T-helper 2 cell treated with Interferon-gamma antibody and Interleukin-4, amounts not matched to agents 5 μg/mL and 100 μg/mL, for 36 hours (primary cell): ENCODE data around the gene HOXB3.

Experiments
- DNase-seq: peaks from one replicate; pipeline ENCODE4 v3.0.0; 2021; ENCODE audit warnings: low spot score
- H3K27ac Mint-ChIP-seq: one replicate; pipeline ENCODE4 v1.8.0; 2021; ENCODE audit warnings: mild to moderate bottlenecking, mixed read lengths
- H3K27me3 Mint-ChIP-seq: one replicate; pipeline ENCODE4 v1.8.0; 2021; ENCODE audit warnings: low read depth, mixed read lengths
- H3K36me3 Mint-ChIP-seq: one replicate; pipeline ENCODE4 v1.8.0; 2021; ENCODE audit warnings: low read depth, mixed read lengths
- H3K4me1 Mint-ChIP-seq: one replicate; pipeline ENCODE4 v1.8.0; 2021; ENCODE audit warnings: low read depth, mixed read lengths
- H3K4me3 Mint-ChIP-seq: one replicate; pipeline ENCODE4 v1.8.0; 2022; ENCODE audit warnings: mild to moderate bottlenecking, moderate library complexity, mixed read lengths
- H3K9me3 Mint-ChIP-seq: one replicate; pipeline ENCODE4 v1.8.0; 2021; ENCODE audit warnings: mixed read lengths

The HOXB3 gene

GRCh38 chr17:48628649-48629410 lies 38.8 kb upstream of the HOXB3 start:
- no peaks in the 10 kb centered on the region for H3K9me3 Mint-ChIP-seq
- no peak overlapping the region for H3K4me3 Mint-ChIP-seq

GRCh38 chr17:48627623-48628521 lies 37.8 kb upstream of the HOXB3 start:
- peaks cover 92% of the 10 kb centered on the region for H3K27me3 Mint-ChIP-seq
- H3K36me3 Mint-ChIP-seq: no peaks in the 10 kb centered on the region
- no peak for DNase-seq
- no peaks in the 10 kb centered on the region for H3K9me3 Mint-ChIP-seq
- peaks cover 10% of the 10 kb centered on the region for H3K4me1 Mint-ChIP-seq
- no peak overlapping the region for H3K4me3 Mint-ChIP-seq
- H3K27ac Mint-ChIP-seq: no peak overlapping the region

More at GRCh38 chr17:48628649-48629410, 38.8 kb upstream of the HOXB3 start:
- Mint-ChIP-seq H3K4me1 (peaks cover 10% of the 10 kb centered on the region), H3K36me3 (no peaks in the 10 kb centered on the region), H3K27me3 (peaks cover 91% of the 10 kb centered on the region), H3K27ac (no peak overlapping the region)
- no peak for DNase-seq

GRCh38 chr17:48627118-48627597 lies 37.1 kb upstream of the HOXB3 start:
- Mint-ChIP-seq H3K9me3 (no peaks in the 10 kb centered on the region), H3K27ac (no peak overlapping the region), H3K36me3 (no peaks in the 10 kb centered on the region), H3K4me1 (peaks cover 10% of the 10 kb centered on the region), H3K27me3 (peaks cover 92% of the 10 kb centered on the region), H3K4me3 (peak overlapping the region; percentile 83)
- DNase-seq: no peak

- H3K27ac Mint-ChIP-seq: peak within 1 kb of the TSS; percentile 77
- no peak for DNase-seq
- H3K4me1 Mint-ChIP-seq: peaks cover 10% of the 10 kb centered on the region
- no peaks in the 10 kb centered on the region for H3K36me3 Mint-ChIP-seq
- H3K27me3 Mint-ChIP-seq: peaks cover 92% of the 10 kb centered on the region
- peak within 1 kb of the TSS; percentile 85 for H3K4me3 Mint-ChIP-seq
- H3K9me3 Mint-ChIP-seq: no peaks in the 10 kb centered on the region
Measured at GRCh38 chr17:48626245-48627117, 36.4 kb upstream of the HOXB3 start, which contains the start of gene HOXB9. Gene HOXB9 (minus strand): TSS chr17:48626358. CDS start chr17:48626269, 89 bp downstream.

GRCh38 chr17:48625495-48626244 lies 35.6 kb upstream of the HOXB3 start:
- DNase-seq: no peak
- H3K36me3 Mint-ChIP-seq: no peaks in the 10 kb centered on the region
- H3K4me3 Mint-ChIP-seq: peak overlapping the region; percentile 85
- no peaks in the 10 kb centered on the region for H3K9me3 Mint-ChIP-seq
- H3K27ac Mint-ChIP-seq: peak overlapping the region; percentile 75
- H3K27me3 Mint-ChIP-seq: peaks cover 92% of the 10 kb centered on the region
- H3K4me1 Mint-ChIP-seq: peaks cover 10% of the 10 kb centered on the region

- H3K9me3 Mint-ChIP-seq: no peaks in the 10 kb centered on the region
- H3K4me3 Mint-ChIP-seq: peak overlapping the region; percentile 85
- H3K27me3 Mint-ChIP-seq: peaks cover 92% of the 10 kb centered on the region
- peaks cover 10% of the 10 kb centered on the region for H3K4me1 Mint-ChIP-seq
- no peaks in the 10 kb centered on the region for H3K36me3 Mint-ChIP-seq
- no peak for DNase-seq
- H3K27ac Mint-ChIP-seq: no peak overlapping the region
Measured at GRCh38 chr17:48624544-48625494, 34.8 kb upstream of the HOXB3 start.

GRCh38 chr17:48624118-48624517 lies 34.1 kb upstream of the HOXB3 start:
- Mint-ChIP-seq H3K4me3 (no peak overlapping the region), H3K27ac (no peak overlapping the region), H3K27me3 (peaks cover 90% of the 10 kb centered on the region), H3K36me3 (no peaks in the 10 kb centered on the region), H3K4me1 (peaks cover 12% of the 10 kb centered on the region), H3K9me3 (no peaks in the 10 kb centered on the region)
- DNase-seq: no peak

- Mint-ChIP-seq H3K27me3 (peaks cover 90% of the 10 kb centered on the region), H3K4me3 (no peak overlapping the region), H3K36me3 (peaks cover under 1% of the 10 kb centered on the region), H3K4me1 (peaks cover 15% of the 10 kb centered on the region), H3K9me3 (no peaks in the 10 kb centered on the region), H3K27ac (no peak overlapping the region)
- DNase-seq: no peak
Measured at GRCh38 chr17:48623583-48623982, 33.5 kb upstream of the HOXB3 start.

GRCh38 chr17:48622857-48623256 lies 32.8 kb upstream of the HOXB3 start:
- peaks cover 2% of the 10 kb centered on the region for H3K36me3 Mint-ChIP-seq
- H3K4me3 Mint-ChIP-seq: no peak overlapping the region
- H3K27me3 Mint-ChIP-seq: peaks cover 90% of the 10 kb centered on the region
- no peak for DNase-seq
- no peaks in the 10 kb centered on the region for H3K9me3 Mint-ChIP-seq
- H3K27ac Mint-ChIP-seq: no peak overlapping the region
- H3K4me1 Mint-ChIP-seq: peaks cover 20% of the 10 kb centered on the region

- no peak for DNase-seq
- Mint-ChIP-seq H3K27ac (no peak overlapping the region), H3K4me1 (peaks cover 27% of the 10 kb centered on the region), H3K36me3 (peaks cover 2% of the 10 kb centered on the region), H3K4me3 (no peak overlapping the region), H3K27me3 (peaks cover 90% of the 10 kb centered on the region), H3K9me3 (no peaks in the 10 kb centered on the region)
Measured at GRCh38 chr17:48621410-48622392, 31.7 kb upstream of the HOXB3 start.

- Mint-ChIP-seq H3K4me1 (peaks cover 23% of the 10 kb centered on the region), H3K9me3 (no peaks in the 10 kb centered on the region), H3K27ac (no peak overlapping the region), H3K4me3 (no peak overlapping the region), H3K36me3 (peaks cover 3% of the 10 kb centered on the region), H3K27me3 (peaks cover 92% of the 10 kb centered on the region)
- no peak for DNase-seq
Measured at GRCh38 chr17:48620461-48621139, 30.6 kb upstream of the HOXB3 start.
